ENCODE results near the gene PRKN. TPM values are rescaled to one million over a fixed set of nuclear protein-coding genes. Genes with fewer than 3 reads are reported as not detected.

The PRKN gene
- total RNA-seq, 1 donor from 2014 or later: 2.8 TPM

- peaks cover 14% of the 10 kb centered on the region for H3K4me1 Mint-ChIP-seq
- no peak overlapping the region for H3K27ac ChIP-seq
- H3K4me1 ChIP-seq: peaks cover 9% of the 10 kb centered on the region
- no peak overlapping the region for H3K4me3 ChIP-seq
- no peaks in the 10 kb centered on the region for H3K36me3 Mint-ChIP-seq
- TF ChIP-seq EZH2phosphoT487 (IDR thresholded peaks at IDR 0.05) (no peak), CTCF (IDR thresholded peaks at IDR 0.05) (no peak), EZH2 (IDR thresholded peaks at IDR 0.05) (no peak)
- H3K27me3 ChIP-seq: no peaks in the 10 kb centered on the region
- no peaks in the 10 kb centered on the region for H3K79me2 ChIP-seq (ENCODE audit: low read depth)
- no peak for DNase-seq (ENCODE audit: low spot score)
- no peak overlapping the region for H3K4me2 ChIP-seq
- no peaks in the 10 kb centered on the region for H3K9me3 ChIP-seq (ENCODE audit: low read depth)
- peaks cover 2% of the 10 kb centered on the region for H3K27me3 Mint-ChIP-seq (ENCODE audit: insufficient read depth, low read depth)
- H3K36me3 ChIP-seq: no peaks in the 10 kb centered on the region
- no peak overlapping the region for H3K9ac ChIP-seq
- H3K9me3 Mint-ChIP-seq: peaks cover 2% of the 10 kb centered on the region
- H2AFZ ChIP-seq (replicated peaks): no peak overlapping the region
- no peaks in the 10 kb centered on the region for H4K20me1 ChIP-seq (ENCODE audit: low read depth)
- no peaks in the 10 kb centered on the region for H3F3A ChIP-seq (ENCODE audit: low read depth)
- H3K4me3 Mint-ChIP-seq: no peak overlapping the region
- no peak overlapping the region for H3K27ac Mint-ChIP-seq
These were observed 78.3 kb downstream of the PRKN start for GRCh38 chr6:162649271-162649670.

DNA sequence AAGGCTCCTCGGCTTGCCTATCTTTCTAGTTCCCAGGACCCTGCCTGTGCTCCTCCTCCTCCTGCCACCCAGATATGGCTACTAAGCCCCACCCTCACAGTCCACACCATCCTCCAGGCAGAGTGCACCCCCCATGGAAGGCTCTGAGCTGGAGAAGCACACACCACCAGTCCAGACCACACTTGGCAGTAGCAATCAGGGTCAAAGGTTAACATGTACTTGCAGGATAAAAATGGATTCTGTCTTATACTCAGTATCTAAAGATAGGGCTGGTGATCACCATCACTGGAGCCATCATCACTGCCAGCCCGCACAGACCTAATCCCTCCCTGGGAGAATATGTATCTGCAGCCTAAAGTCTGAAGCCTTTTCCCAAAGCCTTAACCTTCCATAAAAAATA lies 83.4 kb downstream of the PRKN start:
- Mint-ChIP-seq H3K4me3 (no peak overlapping the region), H3K36me3 (no peaks in the 10 kb centered on the region), H3K27me3 (ENCODE audit: insufficient read depth, low read depth) (no peaks in the 10 kb centered on the region), H3K27ac (no peak overlapping the region), H3K9me3 (no peaks in the 10 kb centered on the region), H3K4me1 (no peaks in the 10 kb centered on the region)
- no peak overlapping the region for H3K9ac ChIP-seq
- no peaks in the 10 kb centered on the region for H3F3A ChIP-seq (ENCODE audit: low read depth)
- H3K4me1 ChIP-seq: no peaks in the 10 kb centered on the region
- no peaks in the 10 kb centered on the region for H3K27me3 ChIP-seq
- H4K20me1 ChIP-seq (ENCODE audit: low read depth): no peaks in the 10 kb centered on the region
- H3K4me3 ChIP-seq: no peak overlapping the region
- no peak for TF ChIP-seq EZH2phosphoT487 (IDR thresholded peaks at IDR 0.05)
- no peak for TF ChIP-seq CTCF (IDR thresholded peaks at IDR 0.05)
- TF ChIP-seq EZH2 (IDR thresholded peaks at IDR 0.05): no peak
- H3K27ac ChIP-seq: no peak overlapping the region
- H3K9me3 ChIP-seq (ENCODE audit: low read depth): no peaks in the 10 kb centered on the region
- no peak overlapping the region for H3K4me2 ChIP-seq
- H2AFZ ChIP-seq (replicated peaks): no peak overlapping the region
- DNase-seq (ENCODE audit: low spot score): no peak
- H3K79me2 ChIP-seq (ENCODE audit: low read depth): no peaks in the 10 kb centered on the region
- no peaks in the 10 kb centered on the region for H3K36me3 ChIP-seq

DNA sequence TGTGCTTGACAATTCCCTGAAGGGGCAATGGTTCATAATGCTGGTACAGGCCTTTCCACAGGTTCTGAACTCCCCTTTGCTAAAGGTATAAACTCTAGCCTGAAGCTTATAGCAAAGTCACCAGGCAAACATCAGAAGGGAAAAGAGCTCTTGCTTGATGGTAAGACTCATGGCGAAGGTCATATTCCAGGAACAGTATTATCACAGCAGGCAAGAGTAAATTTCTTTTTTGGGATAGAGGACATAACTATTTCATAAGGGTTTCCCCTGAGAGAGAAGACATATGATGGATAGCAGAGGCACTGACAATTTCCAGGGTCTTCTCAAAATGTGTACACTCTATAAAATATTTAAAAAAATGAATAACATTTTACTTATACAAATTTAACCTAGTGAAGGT lies 86.8 kb downstream of the PRKN start:
- Histone ChIP-seq H4K20me1 (ENCODE audit: low read depth) (no peaks in the 10 kb centered on the region), H3K9me3 (ENCODE audit: low read depth) (no peaks in the 10 kb centered on the region), H3K4me3 (no peak overlapping the region), H3K27me3 (no peaks in the 10 kb centered on the region), H3K4me2 (no peak overlapping the region), H3K4me1 (no peaks in the 10 kb centered on the region), H3K27ac (no peak overlapping the region), H3K9ac (no peak overlapping the region), H2AFZ (replicated peaks) (no peak overlapping the region), H3K36me3 (no peaks in the 10 kb centered on the region), H3F3A (ENCODE audit: low read depth) (no peaks in the 10 kb centered on the region), H3K79me2 (ENCODE audit: low read depth) (no peaks in the 10 kb centered on the region)
- peaks cover 5% of the 10 kb centered on the region for H3K4me1 Mint-ChIP-seq
- H3K9me3 Mint-ChIP-seq: no peaks in the 10 kb centered on the region
- H3K27ac Mint-ChIP-seq: no peak overlapping the region
- H3K4me3 Mint-ChIP-seq: no peak overlapping the region
- TF ChIP-seq EZH2 (IDR thresholded peaks at IDR 0.05): no peak
- TF ChIP-seq EZH2phosphoT487 (IDR thresholded peaks at IDR 0.05): no peak
- TF ChIP-seq CTCF (IDR thresholded peaks at IDR 0.05): no peak
- H3K36me3 Mint-ChIP-seq: peaks cover 2% of the 10 kb centered on the region
- no peak for DNase-seq (ENCODE audit: low spot score)
- H3K27me3 Mint-ChIP-seq (ENCODE audit: insufficient read depth, low read depth): no peaks in the 10 kb centered on the region

Data from neural progenitor cell (in vitro differentiated cells).